MV-4-11 (cell line): ENCODE results near the gene DDI2.
"Not testable (repeated sequence)": the region's sequence is repeated elsewhere in the genome, so short reads cannot be mapped to it uniquely, and the experiment has no call there.

ENCODE experiments used
- DNase-seq: peaks from one replicate; lab custom pipeline; 2025; lab: John Stamatoyannopoulos, UW

Gene DDI2

GRCh38 chr1:15678578-15678977, 61.3 kb downstream of the DDI2 start:
- DNase-seq = peak; percentile 84

GRCh38 chr1:15680131-15680530, 62.9 kb downstream of the DDI2 start:
- no peak for DNase-seq

GRCh38 chr1:15680561-15681348, 63.5 kb downstream of the DDI2 start:
- DNase-seq = peak; percentile 82

GRCh38 chr1:15681349-15682292, 64.4 kb downstream of the DDI2 start:
- no peak for DNase-seq

- no peak for DNase-seq
Observed at GRCh38 chr1:15682936-15683341, 65.7 kb downstream of the DDI2 start.

GRCh38 chr1:15683345-15684039, 66.2 kb downstream of the DDI2 start:
- DNase-seq = no peak

GRCh38 chr1:15684042-15684461, 66.8 kb downstream of the DDI2 start, which contains the start of gene PLEKHM2:
Gene PLEKHM2, plus strand, starts transcription at chr1:15684320. Its CDS starts 239 bp downstream, at chr1:15684559.
- no peak for DNase-seq

- no peak for DNase-seq
Observed at GRCh38 chr1:15684468-15685291, 67.4 kb downstream of the DDI2 start.

GRCh38 chr1:15685820-15686219, 68.6 kb downstream of the DDI2 start:
- DNase-seq = no peak

- peak; percentile 50 for DNase-seq
Observed at GRCh38 chr1:15687446-15687845, 70.2 kb downstream of the DDI2 start.

GRCh38 chr1:15690317-15690716, 73.1 kb downstream of the DDI2 start:
- DNase-seq = no peak

- DNase-seq = no peak
Observed at GRCh38 chr1:15691434-15692032, 74.3 kb downstream of the DDI2 start.

GRCh38 chr1:15692121-15692682, 74.9 kb downstream of the DDI2 start:
- DNase-seq = no peak

GRCh38 chr1:15693371-15693770, 76.1 kb downstream of the DDI2 start:
- no peak for DNase-seq

- peak; percentile 93 for DNase-seq
Observed at GRCh38 chr1:15696956-15697521, 79.8 kb downstream of the DDI2 start.

- DNase-seq = no peak
Observed at GRCh38 chr1:15698201-15698600, 80.9 kb downstream of the DDI2 start.

GRCh38 chr1:15699321-15699720, 82.1 kb downstream of the DDI2 start:
- DNase-seq = not testable (repeated sequence)

GRCh38 chr1:15700508-15700907, 83.2 kb downstream of the DDI2 start:
- no peak for DNase-seq

- no peak for DNase-seq
Observed at GRCh38 chr1:15701784-15702183, 84.5 kb downstream of the DDI2 start.
